AG04449 (cell line): ENCODE results near the gene GAB2.

Experiments
- CTCF ChIA-PET: fragments of 350-600 bp; formaldehyde crosslinking; extraction: SDS; loops from one replicate; lab custom pipeline; 2021; ENCODE audit warnings: antibody characterized with exemption; lab: Yijun Ruan, JAX
- POLR2A ChIA-PET: fragments of 400-600, 350-600 bp; formaldehyde crosslinking; extraction: SDS; loops from one replicate; lab custom pipeline; 2020; ENCODE audit warnings: antibody characterized with exemption, inconsistent platforms; lab: Yijun Ruan, JAX
- DNase-seq: peaks from one replicate; pipeline ENCODE4 v3.0.0-alpha.2; 2010; ENCODE audit warnings: low read depth, low spot score
- H3K4me3 ChIP-seq: 2 replicates; pipeline ENCODE4 v1.5.1; 2011; ENCODE audit warnings: low read depth, mild to moderate bottlenecking, control low read depth, low read length
- TF ChIP-seq, protein P1 (sequence below): IDR thresholded peaks from one replicate; pipeline ENCODE4 v1.5.1; 2011; ENCODE audit warnings: mild to moderate bottlenecking, moderate library complexity, low read length, control low read depth, inconsistent platforms; ENCODE audit not compliant: insufficient read depth; ENCODE audit errors: missing control alignments

GAB2 gene

DNA sequence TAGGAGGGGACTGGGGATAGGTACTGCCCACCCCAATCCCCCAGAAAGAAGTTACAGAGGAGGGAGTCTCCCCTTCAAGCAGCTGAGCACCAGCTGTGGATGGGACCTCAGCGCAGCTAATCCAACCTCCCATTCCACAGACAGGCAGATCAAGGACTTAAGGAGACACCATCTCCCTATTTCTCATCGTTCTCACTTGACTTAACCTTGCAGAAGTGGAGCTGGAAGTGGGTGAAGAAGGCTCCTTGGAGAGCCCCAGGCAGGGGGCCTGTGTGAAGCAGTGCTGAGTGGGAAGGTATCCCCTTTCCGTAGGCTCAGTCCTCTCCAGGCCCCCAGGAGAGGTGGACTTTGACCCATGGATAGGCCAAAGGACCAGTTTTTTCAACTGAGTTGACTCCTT is 201.6 kb downstream of the GAB2 start:
- POLR2A ChIA-PET: no interaction called here
- CTCF ChIA-PET: interaction anchor here (0.9 to 1.0 kb wide), 2 partner anchors 9 to 12 kb away, joined by 3 to 5 read pairs; no protein-coding TSS in a partner anchor

DNA sequence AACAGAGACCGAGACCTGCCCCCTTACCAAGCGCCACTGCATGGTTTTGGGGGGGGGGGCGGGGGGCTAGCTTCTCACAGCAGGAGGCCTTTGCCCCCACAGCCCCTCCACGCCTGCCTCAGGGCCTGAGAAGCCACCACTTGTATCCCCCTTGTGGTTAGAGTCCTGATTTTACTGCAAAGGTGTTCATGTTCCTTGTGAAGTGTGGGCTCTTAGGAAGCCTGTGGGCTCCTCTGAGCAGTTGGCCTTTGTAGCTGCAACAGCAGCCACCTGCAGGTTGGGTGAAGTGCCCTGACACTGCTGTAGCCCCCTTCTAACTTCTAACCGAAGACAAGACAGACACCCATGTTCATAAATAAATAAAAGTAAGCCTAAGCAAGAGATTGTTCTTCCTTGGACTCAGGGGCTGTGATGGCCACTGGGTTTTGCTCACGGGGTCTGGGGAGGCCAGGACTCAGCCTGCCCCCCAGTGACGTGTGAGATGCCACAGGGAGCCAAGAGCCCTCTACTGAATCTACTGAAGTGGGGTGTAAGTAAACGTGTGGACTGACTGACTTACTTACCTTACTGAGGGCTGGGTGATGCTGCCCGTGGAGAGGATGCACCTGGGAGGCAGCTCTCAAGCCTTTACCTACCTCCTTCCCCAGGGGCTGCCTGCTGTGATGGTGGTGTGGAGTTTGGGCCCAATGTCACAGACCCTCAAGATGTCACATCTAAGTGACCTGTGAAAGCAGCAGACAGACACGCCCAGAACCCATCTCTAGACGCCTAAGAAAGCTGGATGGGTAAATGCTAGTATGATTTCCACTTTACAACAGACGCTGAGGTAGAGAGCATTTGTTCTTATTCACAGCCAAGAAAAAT is 203.1 kb downstream of the GAB2 start:
- POLR2A ChIA-PET: no interaction called here
- H3K4me3 ChIP-seq: no peak overlapping the region
- CTCF ChIA-PET: interaction anchor here (1.7 kb wide), 1 partner anchor 351 kb away, joined by 5 read pairs; no protein-coding TSS in a partner anchor
- DNase-seq: no peak
- TF ChIP-seq, protein P1, sequence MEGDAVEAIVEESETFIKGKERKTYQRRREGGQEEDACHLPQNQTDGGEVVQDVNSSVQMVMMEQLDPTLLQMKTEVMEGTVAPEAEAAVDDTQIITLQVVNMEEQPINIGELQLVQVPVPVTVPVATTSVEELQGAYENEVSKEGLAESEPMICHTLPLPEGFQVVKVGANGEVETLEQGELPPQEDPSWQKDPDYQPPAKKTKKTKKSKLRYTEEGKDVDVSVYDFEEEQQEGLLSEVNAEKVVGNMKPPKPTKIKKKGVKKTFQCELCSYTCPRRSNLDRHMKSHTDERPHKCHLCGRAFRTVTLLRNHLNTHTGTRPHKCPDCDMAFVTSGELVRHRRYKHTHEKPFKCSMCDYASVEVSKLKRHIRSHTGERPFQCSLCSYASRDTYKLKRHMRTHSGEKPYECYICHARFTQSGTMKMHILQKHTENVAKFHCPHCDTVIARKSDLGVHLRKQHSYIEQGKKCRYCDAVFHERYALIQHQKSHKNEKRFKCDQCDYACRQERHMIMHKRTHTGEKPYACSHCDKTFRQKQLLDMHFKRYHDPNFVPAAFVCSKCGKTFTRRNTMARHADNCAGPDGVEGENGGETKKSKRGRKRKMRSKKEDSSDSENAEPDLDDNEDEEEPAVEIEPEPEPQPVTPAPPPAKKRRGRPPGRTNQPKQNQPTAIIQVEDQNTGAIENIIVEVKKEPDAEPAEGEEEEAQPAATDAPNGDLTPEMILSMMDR: no peak

More for the DNA sequence above, 201.6 kb downstream of the GAB2 start:
- H3K4me3 ChIP-seq: no peak overlapping the region
- TF ChIP-seq, protein P1: no peak
- no peak for DNase-seq

DNA sequence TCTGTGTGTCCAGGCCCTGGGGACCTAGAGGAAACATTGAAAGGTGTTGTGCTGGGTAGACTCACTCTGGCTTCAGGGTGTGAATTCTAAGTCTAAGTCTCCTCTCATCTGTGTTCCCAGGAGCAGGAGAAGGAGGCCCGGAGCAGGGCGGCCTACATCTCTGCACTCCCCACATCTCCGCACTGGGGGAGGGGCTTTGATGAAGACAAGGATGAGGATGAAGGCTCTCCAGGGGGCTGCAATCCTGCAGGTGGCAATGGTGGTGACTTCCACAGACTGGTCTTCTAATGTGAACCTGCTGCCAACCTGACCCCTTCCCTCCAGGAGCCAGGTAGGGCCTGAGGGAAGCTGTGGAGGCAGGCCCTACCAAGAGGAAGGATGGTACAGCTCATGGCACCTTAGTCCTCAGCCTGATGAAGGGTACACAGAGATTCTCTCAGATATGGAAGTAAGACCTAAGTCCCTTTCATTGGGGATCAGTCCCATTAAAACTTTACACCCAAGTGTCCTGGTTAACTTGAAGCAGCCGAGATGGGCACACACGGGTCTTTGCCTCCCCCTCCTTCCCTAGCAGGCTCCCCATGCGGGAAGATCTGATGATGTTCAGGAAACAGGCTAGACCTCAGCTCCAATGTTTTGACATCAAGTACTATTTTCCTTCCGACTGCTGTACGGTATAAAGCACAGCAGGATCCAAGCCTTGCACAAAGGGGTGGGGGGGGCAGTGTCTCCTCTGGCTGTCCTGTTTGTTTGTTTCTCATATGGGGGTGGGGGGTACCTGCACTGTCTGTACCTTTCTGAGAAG is 203.9 kb downstream of the GAB2 start:
- DNase-seq: no peak
- POLR2A ChIA-PET: interaction anchor here (0.6 kb wide), 1 partner anchor 137 kb away, joined by 3 read pairs; no protein-coding TSS in a partner anchor
- CTCF ChIA-PET: interaction anchor here (1.7 kb wide), 1 partner anchor 352 kb away, joined by 5 read pairs; no protein-coding TSS in a partner anchor
- H3K4me3 ChIP-seq: no peak overlapping the region
- TF ChIP-seq, protein P1: no peak

DNA sequence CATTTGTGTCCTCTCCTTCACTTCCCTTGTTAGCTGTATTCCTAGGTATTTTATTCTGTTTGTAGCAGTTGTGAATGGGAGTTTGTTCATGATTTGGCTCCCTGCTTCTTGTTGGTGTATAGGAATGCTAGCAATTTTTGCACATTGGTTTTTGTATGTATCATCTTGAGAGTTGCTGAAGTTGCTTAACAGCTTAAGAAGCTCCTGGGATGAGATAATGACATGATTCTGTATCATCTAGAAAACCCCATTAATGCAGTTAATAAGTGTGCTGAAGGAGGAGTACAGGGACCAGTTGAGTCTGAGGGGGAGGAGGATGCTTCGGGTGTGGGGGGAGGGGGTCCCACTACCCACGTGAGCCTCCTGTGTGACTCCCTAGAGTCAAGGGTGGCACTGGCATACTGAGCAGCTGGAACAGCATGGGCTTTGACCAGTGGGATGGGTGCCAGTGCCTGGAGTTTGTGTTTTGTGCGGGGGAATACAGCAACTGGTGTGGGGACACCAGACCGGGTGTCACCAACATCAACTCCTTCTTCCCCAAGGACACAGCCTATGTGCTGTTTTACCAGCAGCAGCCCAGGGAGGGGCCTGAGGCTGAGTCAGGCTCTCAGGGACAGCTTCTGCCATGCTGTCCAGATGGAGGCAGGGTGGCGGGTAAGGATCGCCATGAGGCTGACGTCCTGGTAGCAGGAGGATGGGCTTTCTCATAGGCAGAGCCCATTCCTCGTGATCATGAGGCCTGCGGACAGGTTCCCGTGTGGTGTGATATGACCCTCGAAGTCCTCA is 204.8 kb downstream of the GAB2 start:
- peak; percentile 64 for DNase-seq
- POLR2A ChIA-PET: interaction anchor here (1.0 kb wide), 1 partner anchor 25 kb away, joined by 3 read pairs; the partner anchor contains the start of genes KCTD21 and USP35
- H3K4me3 ChIP-seq: no peak overlapping the region
- TF ChIP-seq, protein P1: no peak
- CTCF ChIA-PET: interaction anchor here (0.9 to 1.4 kb wide), 3 partner anchors 15 to 353 kb away, joined by 3 to 5 read pairs (median 4); no protein-coding TSS in a partner anchor

DNA sequence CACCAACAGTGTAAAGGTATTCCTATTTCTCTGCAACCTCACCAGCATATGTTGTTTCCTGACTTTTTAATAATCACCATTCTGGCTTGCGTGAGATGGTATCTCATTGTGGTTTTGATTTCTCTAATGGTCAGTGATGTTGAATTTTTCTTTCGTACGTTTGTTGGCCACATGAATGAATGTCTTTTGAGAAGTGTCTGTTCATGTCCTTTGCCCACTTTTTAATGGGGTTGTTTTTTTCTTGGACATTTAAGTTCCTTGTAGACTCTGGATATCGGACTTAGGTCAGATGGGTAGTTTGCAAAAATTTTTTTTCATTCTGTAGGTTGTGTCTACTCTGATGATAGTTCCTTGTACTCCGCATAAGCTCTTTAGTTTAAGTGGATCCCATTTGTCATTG is 206.1 kb downstream of the GAB2 start:
- CTCF ChIA-PET: interaction anchor here (0.7 to 1.5 kb wide), 3 partner anchors 204 to 353 kb away, joined by 3 to 5 read pairs (median 3); no protein-coding TSS in a partner anchor
- no peak for DNase-seq
- TF ChIP-seq, protein P1: no peak
- POLR2A ChIA-PET: no interaction called here
- no peak overlapping the region for H3K4me3 ChIP-seq
